A549 (cell line): ENCODE measurements around the gene ATP2A3.

Experiments
- BHLHE40 ChIP-seq: IDR thresholded peaks from 2 replicates; pipeline ENCODE4 v1.6.1; 2012; ENCODE audit warnings: low read depth, low read length, inconsistent platforms
- EP300 ChIP-seq, 2 experiments: fragments of >200 bp; sonication (Bioruptor Twin); formaldehyde crosslinking; IDR thresholded peaks; 2 replicates in 1 of 2; 3 replicates in 1 of 2; pipeline ENCODE4 v1.6.1; 2016 to 2017
- GATA3 ChIP-seq: IDR thresholded peaks from 2 replicates; pipeline ENCODE4 v1.6.1; 2012; ENCODE audit warnings: borderline replicate concordance
- JUN ChIP-seq, 2 experiments: fragments of >200 bp; sonication (Bioruptor Twin); formaldehyde crosslinking; IDR thresholded peaks; 2 replicates in 1 of 2; 3 replicates in 1 of 2; pipeline ENCODE4 v1.6.1; 2016 to 2017
- MAZ ChIP-seq: fragments of 150-350 bp; IDR thresholded peaks from 2 replicates; pipeline ENCODE4 v1.6.1; 2014; ENCODE audit warnings: antibody characterized with exemption, low read depth, low read length, borderline replicate concordance
- NPAS2 ChIP-seq: fragments of 250-450 bp; sonication (Bioruptor Pico); IDR thresholded peaks from 2 replicates; pipeline ENCODE4 v1.8.0; 2022; ENCODE audit warnings: mild to moderate bottlenecking, moderate library complexity, borderline replicate concordance
- PHF8 ChIP-seq: fragments of 200-600 bp; sonication (generic); IDR thresholded peaks from 2 replicates; pipeline ENCODE4 v1.6.1; 2016; ENCODE audit warnings: low read depth, mild to moderate bottlenecking, antibody characterized with exemption, moderate library complexity, borderline replicate concordance
- POLR2A ChIP-seq: IDR thresholded peaks from 2 replicates; pipeline ENCODE4 v1.6.1; 2012; ENCODE audit warnings: mild to moderate bottlenecking, low read length
- RFX5 ChIP-seq: fragments of 450-650 bp; IDR thresholded peaks from 2 replicates; pipeline ENCODE4 v1.7.1; 2014; ENCODE audit warnings: antibody characterized with exemption, mild to moderate bottlenecking, moderate library complexity
- SMC3 ChIP-seq: fragments of >200 bp; sonication (Bioruptor Twin); formaldehyde crosslinking; IDR thresholded peaks from 3 replicates; pipeline ENCODE4 v1.6.1; 2018; ENCODE audit warnings: inconsistent platforms
- ZFP36 ChIP-seq: fragments of 450-650 bp; IDR thresholded peaks from 2 replicates; pipeline ENCODE4 v1.6.1; 2014; ENCODE audit warnings: borderline replicate concordance; ENCODE audit not compliant: partially characterized antibody
- TF ChIP-seq, protein P1 (sequence below): fragments of >200 bp; sonication (Bioruptor Twin); formaldehyde crosslinking; IDR thresholded peaks from 3 replicates; pipeline ENCODE4 v1.5.1; 2016
- TF ChIP-seq, protein P2 (sequence below): fragments of 200-600 bp; sonication (generic); IDR thresholded peaks from 2 replicates; pipeline ENCODE4 v1.6.1; 2016; ENCODE audit warnings: antibody characterized with exemption, mild to moderate bottlenecking, moderate library complexity

DNA sequence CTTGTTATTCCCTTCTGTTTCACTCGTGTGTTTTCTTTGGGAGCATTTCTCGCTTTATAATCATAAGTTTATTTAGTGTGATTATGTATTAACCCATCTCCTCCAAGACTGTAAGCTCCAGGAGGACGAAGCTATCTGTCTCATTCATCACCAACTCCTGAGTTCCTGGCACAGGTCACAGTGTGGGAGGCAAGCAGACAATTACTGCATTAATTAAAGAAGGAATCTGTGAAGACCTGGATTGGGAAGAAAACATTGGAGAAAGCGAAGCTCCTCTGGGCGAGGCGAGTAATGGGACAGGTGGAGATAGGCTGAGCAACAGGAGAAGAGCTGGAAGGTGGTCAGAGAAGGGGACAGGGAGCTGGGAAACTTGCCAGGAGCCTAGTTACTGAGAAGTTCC is 63.6 kb downstream of the ATP2A3 start:
- TF ChIP-seq PHF8, result no peak
- TF ChIP-seq EP300 (IDR thresholded peaks at IDR 0.05), result no peak
- TF ChIP-seq POLR2A, result no peak
- TF ChIP-seq RFX5, result no peak
- TF ChIP-seq, protein P1, sequence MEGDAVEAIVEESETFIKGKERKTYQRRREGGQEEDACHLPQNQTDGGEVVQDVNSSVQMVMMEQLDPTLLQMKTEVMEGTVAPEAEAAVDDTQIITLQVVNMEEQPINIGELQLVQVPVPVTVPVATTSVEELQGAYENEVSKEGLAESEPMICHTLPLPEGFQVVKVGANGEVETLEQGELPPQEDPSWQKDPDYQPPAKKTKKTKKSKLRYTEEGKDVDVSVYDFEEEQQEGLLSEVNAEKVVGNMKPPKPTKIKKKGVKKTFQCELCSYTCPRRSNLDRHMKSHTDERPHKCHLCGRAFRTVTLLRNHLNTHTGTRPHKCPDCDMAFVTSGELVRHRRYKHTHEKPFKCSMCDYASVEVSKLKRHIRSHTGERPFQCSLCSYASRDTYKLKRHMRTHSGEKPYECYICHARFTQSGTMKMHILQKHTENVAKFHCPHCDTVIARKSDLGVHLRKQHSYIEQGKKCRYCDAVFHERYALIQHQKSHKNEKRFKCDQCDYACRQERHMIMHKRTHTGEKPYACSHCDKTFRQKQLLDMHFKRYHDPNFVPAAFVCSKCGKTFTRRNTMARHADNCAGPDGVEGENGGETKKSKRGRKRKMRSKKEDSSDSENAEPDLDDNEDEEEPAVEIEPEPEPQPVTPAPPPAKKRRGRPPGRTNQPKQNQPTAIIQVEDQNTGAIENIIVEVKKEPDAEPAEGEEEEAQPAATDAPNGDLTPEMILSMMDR, result no peak
- no peak for TF ChIP-seq JUN (IDR thresholded peaks at IDR 0.05)
- no peak for TF ChIP-seq GATA3
- no peak for TF ChIP-seq SMC3
- TF ChIP-seq BHLHE40, result no peak
- TF ChIP-seq ZFP36, result no peak
- TF ChIP-seq MAZ, result no peak
- TF ChIP-seq NPAS2 (CRISPR knock-in tag), result no peak
- TF ChIP-seq, protein P2, sequence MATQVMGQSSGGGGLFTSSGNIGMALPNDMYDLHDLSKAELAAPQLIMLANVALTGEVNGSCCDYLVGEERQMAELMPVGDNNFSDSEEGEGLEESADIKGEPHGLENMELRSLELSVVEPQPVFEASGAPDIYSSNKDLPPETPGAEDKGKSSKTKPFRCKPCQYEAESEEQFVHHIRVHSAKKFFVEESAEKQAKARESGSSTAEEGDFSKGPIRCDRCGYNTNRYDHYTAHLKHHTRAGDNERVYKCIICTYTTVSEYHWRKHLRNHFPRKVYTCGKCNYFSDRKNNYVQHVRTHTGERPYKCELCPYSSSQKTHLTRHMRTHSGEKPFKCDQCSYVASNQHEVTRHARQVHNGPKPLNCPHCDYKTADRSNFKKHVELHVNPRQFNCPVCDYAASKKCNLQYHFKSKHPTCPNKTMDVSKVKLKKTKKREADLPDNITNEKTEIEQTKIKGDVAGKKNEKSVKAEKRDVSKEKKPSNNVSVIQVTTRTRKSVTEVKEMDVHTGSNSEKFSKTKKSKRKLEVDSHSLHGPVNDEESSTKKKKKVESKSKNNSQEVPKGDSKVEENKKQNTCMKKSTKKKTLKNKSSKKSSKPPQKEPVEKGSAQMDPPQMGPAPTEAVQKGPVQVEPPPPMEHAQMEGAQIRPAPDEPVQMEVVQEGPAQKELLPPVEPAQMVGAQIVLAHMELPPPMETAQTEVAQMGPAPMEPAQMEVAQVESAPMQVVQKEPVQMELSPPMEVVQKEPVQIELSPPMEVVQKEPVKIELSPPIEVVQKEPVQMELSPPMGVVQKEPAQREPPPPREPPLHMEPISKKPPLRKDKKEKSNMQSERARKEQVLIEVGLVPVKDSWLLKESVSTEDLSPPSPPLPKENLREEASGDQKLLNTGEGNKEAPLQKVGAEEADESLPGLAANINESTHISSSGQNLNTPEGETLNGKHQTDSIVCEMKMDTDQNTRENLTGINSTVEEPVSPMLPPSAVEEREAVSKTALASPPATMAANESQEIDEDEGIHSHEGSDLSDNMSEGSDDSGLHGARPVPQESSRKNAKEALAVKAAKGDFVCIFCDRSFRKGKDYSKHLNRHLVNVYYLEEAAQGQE, result no peak
